GM21423 (cell line): ENCODE results near the gene RAP1B.

ENCODE experiments used
- ATAC-seq: cut with Tn5 transposase; IDR thresholded peaks from one replicate; pipeline ENCODE4 v1.9.1; 2021; ENCODE audit warnings: mild to moderate bottlenecking, moderate library complexity; ENCODE audit not compliant: unreplicated experiment

Gene RAP1B

GRCh38 chr12:68686595-68687521 lies 76.2 kb downstream of the RAP1B start, which contains the start of gene NUP107:
TSS of gene NUP107 (plus strand) at chr12:68686978. CDS start at chr12:68687066, 88 bp downstream.
- peak; percentile 96 for ATAC-seq

- no peak for ATAC-seq
Observed at GRCh38 chr12:68695454-68695853, 84.8 kb downstream of the RAP1B start.

GRCh38 chr12:68699486-68699885 lies 88.8 kb downstream of the RAP1B start:
- no peak for ATAC-seq
